Loucy (cell line): Measurements from ENCODE around the gene ENTR1.

Experiments used
- EZH2phosphoT487 ChIP-seq: fragments of 200-600 bp; IDR thresholded peaks from 2 replicates; pipeline ENCODE4 v1.6.1; 2018; ENCODE audit warnings: antibody characterized with exemption, mild to moderate bottlenecking, moderate library complexity, borderline replicate concordance
- TF ChIP-seq, protein P1 (sequence below): fragments of 200-600 bp; sonication (generic); conservative IDR thresholded peaks from 2 replicates; pipeline ENCODE4 v1.5.1; 2014; ENCODE audit warnings: mild to moderate bottlenecking, antibody characterized with exemption, low read length

DNA sequence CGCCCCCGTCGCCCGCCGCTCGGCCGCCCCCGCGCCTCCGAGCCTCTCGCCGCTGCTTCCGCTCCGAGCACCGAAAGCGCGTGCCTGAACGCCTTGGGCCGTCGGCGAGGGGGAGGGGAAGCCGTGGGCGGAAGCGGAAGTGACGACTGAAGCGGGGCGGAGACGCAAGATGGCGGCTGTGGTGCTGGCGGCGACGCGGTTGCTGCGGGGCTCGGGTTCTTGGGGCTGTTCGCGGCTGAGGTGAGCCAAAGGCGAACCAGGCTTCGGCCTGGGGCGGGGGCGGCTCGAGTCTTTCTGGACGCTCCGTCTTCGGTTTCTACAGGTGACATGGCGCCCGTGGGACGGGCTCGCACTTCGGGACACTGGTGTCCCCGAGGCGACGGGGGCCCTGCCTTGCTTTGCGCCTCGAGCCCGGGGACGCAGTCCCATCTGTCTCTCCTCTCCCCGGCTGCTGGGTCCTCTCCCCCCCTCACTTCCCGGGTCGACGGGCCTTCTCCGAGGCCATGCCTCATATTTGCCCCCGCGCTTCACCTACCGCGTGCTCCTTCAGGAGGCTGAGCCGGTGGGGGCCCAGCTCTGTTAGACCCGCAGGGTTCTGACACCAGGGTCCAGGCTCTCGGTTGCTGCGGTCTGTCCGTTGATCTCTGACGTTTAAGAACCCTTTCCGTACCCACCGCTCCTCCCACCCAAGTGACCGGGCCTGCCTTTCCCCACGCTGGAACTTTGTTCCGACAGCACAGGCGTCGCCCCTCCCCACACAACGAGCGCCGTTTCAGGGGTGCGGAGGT lies at the start of gene ENTR1, which contains the start of gene PMPCA:
- TF ChIP-seq, protein P1, sequence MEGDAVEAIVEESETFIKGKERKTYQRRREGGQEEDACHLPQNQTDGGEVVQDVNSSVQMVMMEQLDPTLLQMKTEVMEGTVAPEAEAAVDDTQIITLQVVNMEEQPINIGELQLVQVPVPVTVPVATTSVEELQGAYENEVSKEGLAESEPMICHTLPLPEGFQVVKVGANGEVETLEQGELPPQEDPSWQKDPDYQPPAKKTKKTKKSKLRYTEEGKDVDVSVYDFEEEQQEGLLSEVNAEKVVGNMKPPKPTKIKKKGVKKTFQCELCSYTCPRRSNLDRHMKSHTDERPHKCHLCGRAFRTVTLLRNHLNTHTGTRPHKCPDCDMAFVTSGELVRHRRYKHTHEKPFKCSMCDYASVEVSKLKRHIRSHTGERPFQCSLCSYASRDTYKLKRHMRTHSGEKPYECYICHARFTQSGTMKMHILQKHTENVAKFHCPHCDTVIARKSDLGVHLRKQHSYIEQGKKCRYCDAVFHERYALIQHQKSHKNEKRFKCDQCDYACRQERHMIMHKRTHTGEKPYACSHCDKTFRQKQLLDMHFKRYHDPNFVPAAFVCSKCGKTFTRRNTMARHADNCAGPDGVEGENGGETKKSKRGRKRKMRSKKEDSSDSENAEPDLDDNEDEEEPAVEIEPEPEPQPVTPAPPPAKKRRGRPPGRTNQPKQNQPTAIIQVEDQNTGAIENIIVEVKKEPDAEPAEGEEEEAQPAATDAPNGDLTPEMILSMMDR, result no peak
- no peak for TF ChIP-seq EZH2phosphoT487
